MM.1S (cell line): Measurements from ENCODE around the gene PNMT.

Experiments
- CTCF ChIP-seq: fragments of 300-600 bp; sonication (generic); IDR thresholded peaks from 2 replicates; pipeline ENCODE4 v1.5.1; 2016; ENCODE audit warnings: antibody characterized with exemption, low read length, mixed read lengths
- EZH2 ChIP-seq: fragments of 300-600 bp; sonication (generic); optimal IDR thresholded peaks from 2 replicates; pipeline ENCODE3; 2017; ENCODE audit warnings: low read depth, mild to moderate bottlenecking, antibody characterized with exemption, low read length, mixed read lengths

GRCh38 chr17:39701012-39701783 lies 32.9 kb downstream of the PNMT start:
- TF ChIP-seq CTCF (no peak), EZH2 (no peak)
